Mucosa of descending colon (tissue), 3 donors: Measurements from ENCODE around the gene TCOF1. TPM values are rescaled to one million over a fixed set of nuclear protein-coding genes. Genes with fewer than 3 reads are reported as not detected.

Experiments used
- ATAC-seq: fragments of 200-7000 bp; cut with Tn5 transposase; one replicate; pipeline ENCODE4 v1.9.1; 2020; ENCODE audit warnings: mild to moderate bottlenecking, moderate library complexity
- DNase-seq, 3 donors: peaks; one replicate each; pipeline ENCODE4 v3.0.0-alpha.2; 2020
- H3K36me3 ChIP-seq: fragments of 200-600 bp; one replicate; pipeline ENCODE4 v1.8.0; 2021; ENCODE audit warnings: low read depth, mild to moderate bottlenecking
- H3K4me1 ChIP-seq: fragments of 200-600 bp; one replicate; pipeline ENCODE4 v1.8.0; 2021; ENCODE audit warnings: low read depth, mild to moderate bottlenecking
- H3K4me3 ChIP-seq: fragments of 200-600 bp; one replicate; pipeline ENCODE4 v1.8.0; 2021; ENCODE audit warnings: mild to moderate bottlenecking
- H3K9me3 ChIP-seq: fragments of 200-600 bp; one replicate; pipeline ENCODE4 v1.8.0; 2021; ENCODE audit warnings: mild to moderate bottlenecking
- intact Hi-C, 2 donors: fragments of 100-400 bp; cut with DNase I in 1 of 2; cut with micrococcal nuclease in 1 of 2; formaldehyde crosslinking; loops; one replicate each; pipeline versions ENCODE4 v1.11.0 to v1.11.1; 2022; cut with DNase I, micrococcal nuclease
- total RNA-seq, 3 donors: library from RNA; stranded (reverse); fragmentation: NEBNext Ultra II Directional in 2 of 3; extraction: Animal tissue kit (Norgen Biotek cat#: 25700) in 2 of 3; gene quantifications; one replicate each; pipeline versions ENCODE4 v1.2.1 to v1.2.4, GENCODE V29; 2021 to 2023
- TF ChIP-seq, protein P1 (sequence below): fragments of 200-600 bp; IDR thresholded peaks from one replicate; pipeline ENCODE4 v1.8.0; 2022; ENCODE audit warnings: antibody characterized with exemption, mild to moderate bottlenecking
- donor health status: DM: no; HTN: no; CAD: no; lungs with moderate emphysema.
- donor health status: DM: no; HTN: no; CAD: no.
- donor health status: DM: no; HTN: yes; CAD: no.

Gene TCOF1
- total RNA-seq, 3 donors from 2014 or later: 17.3 to 36.2 (median 26.0) TPM

- Histone ChIP-seq H3K9me3 (no peaks in the 10 kb centered on the region), H3K4me1 (peaks cover 10% of the 10 kb centered on the region), H3K36me3 (no peaks in the 10 kb centered on the region), H3K4me3 (no peak overlapping the region)
- DNase-seq: no peak
- intact Hi-C loops: no loop called here
- ATAC-seq: no peak
- TF ChIP-seq, protein P1, sequence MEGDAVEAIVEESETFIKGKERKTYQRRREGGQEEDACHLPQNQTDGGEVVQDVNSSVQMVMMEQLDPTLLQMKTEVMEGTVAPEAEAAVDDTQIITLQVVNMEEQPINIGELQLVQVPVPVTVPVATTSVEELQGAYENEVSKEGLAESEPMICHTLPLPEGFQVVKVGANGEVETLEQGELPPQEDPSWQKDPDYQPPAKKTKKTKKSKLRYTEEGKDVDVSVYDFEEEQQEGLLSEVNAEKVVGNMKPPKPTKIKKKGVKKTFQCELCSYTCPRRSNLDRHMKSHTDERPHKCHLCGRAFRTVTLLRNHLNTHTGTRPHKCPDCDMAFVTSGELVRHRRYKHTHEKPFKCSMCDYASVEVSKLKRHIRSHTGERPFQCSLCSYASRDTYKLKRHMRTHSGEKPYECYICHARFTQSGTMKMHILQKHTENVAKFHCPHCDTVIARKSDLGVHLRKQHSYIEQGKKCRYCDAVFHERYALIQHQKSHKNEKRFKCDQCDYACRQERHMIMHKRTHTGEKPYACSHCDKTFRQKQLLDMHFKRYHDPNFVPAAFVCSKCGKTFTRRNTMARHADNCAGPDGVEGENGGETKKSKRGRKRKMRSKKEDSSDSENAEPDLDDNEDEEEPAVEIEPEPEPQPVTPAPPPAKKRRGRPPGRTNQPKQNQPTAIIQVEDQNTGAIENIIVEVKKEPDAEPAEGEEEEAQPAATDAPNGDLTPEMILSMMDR: no peak
Observed at GRCh38 chr5:150347451-150347850, 10.0 kb upstream of the TCOF1 start.

DNA sequence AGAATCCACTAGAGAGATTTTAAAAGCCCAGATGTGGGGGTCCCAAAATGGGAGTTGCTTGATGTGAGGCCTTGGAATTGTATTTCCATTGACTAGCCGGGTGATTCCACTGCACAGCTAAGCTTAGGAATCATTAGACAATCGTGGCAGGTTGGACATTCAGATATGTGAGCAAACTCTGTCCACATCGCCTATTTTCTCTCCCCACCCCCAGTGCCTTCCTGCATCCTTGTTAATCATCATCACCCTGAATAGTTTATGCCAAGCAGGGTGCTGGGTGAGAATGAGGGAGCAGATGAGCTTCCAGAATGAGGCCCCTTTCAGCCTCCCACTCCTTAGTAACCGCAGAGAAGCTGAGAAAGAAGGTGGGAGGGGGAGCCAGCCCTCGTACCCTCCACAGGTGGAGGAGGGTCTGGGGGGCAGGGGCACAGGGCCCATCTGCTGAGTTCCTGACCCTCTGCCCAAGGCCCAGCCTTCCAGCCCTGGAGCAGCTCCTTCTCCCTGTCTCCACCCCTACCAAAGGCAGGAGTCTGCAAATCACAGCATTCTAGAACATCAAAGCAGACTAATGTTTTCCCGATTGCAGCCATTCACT lies 7.7 kb upstream of the TCOF1 start:
- intact Hi-C loops: loop anchor here (5.0 to 10.0 kb wide), 2 partner anchors 85 to 222 kb away; no protein-coding TSS in a partner anchor
- TF ChIP-seq, protein P1: no peak
- Histone ChIP-seq H3K4me1 (peaks cover 15% of the 10 kb centered on the region), H3K9me3 (no peaks in the 10 kb centered on the region), H3K4me3 (no peak overlapping the region), H3K36me3 (no peaks in the 10 kb centered on the region)
- ATAC-seq: no peak
- no peak for DNase-seq

DNA sequence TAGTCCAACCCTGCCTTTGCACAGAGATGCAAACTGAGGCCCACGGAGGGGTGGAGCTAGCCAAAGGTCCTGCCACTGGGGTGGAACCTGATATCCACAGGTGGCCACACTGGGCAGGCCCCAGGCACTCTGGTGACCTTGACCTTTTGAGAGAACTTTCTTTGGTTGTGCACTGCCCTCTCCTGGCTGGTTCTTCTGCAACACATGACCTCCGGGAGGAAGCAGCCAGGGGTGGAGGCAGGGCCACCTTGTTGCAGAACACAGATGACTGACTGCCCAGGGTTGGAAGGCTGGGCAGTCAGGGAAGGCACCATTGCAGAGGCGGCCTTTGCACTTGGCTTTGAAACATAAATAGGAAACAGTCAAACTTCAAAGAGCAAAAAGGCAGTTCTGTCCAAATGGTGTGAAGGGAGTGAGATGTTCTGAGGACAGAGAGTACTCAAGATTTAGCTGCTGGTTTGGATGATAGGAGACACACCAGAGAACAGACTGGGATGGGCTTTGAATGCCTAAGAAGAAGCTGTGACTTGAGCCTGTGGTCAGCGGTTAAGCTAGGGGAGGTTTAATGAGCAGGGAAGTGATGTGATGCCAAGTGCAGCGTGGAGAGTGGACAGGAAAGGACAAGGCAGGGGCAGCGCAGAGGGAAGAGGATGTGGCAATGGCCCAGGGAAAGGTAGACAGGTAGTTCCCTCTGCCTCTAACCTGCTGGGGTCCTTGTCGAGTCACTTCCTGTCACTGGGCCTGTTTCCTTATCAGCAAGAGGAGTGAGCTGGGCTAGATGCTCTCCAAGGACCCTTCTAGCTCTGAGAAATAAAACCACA lies 6.8 kb upstream of the TCOF1 start:
- TF ChIP-seq, protein P1: peak; percentile 40
- Histone ChIP-seq H3K4me3 (no peak overlapping the region), H3K9me3 (no peaks in the 10 kb centered on the region), H3K36me3 (no peaks in the 10 kb centered on the region), H3K4me1 (peaks cover 15% of the 10 kb centered on the region)
- ATAC-seq (peak; percentile 91), DNase-seq (peak; percentile 77 to 90 (median 79))
- intact Hi-C loops: loop anchor here (5.0 to 10.0 kb wide), 2 partner anchors 86 to 223 kb away; no protein-coding TSS in a partner anchor

DNA sequence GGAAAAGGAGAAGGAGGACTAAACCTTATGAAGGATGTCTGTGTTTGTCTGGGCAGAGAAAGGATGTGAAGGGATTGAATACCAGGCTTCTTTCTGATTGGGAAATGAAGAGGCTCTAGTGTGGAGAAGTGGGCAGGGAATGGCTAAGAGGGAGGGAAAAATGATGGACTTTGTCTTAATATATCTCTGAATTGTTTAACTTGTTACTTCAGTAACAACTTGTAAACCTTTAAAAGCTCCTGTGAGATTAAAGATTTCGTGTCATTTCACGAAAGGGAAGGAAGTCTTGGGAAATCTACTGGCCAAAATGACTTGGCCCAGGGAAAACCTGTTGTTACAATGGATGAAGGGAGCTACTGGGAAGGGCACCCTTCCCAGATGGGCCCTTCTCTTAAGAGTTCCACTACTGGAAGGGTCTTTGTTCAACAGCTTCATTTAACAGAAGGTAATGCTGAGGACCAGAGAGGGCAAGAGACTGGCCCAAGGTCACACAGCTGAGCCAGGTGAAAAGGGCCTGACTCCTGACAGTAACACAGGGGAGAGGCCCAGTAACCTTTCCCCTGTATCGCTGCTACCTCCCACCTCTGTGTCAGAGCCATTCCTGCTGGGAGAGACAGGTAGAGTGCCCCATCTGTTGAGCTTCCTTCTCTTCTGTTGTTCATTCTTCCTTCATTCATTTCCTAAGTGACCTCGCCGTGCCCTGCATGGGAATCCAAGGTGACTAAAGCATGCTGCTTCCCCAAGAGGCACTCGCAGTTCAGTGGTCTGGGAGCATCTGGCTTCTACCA lies 5.1 kb upstream of the TCOF1 start:
- peaks cover 24% of the 10 kb centered on the region for H3K4me1 ChIP-seq
- TF ChIP-seq, protein P1: no peak
- peak; percentile 49 for ATAC-seq
- intact Hi-C loops: loop anchor here (5.0 to 10.0 kb wide), 2 partner anchors 88 to 225 kb away; no protein-coding TSS in a partner anchor
- DNase-seq: no peak
- no peak overlapping the region for H3K4me3 ChIP-seq
- H3K36me3 ChIP-seq: no peaks in the 10 kb centered on the region
- H3K9me3 ChIP-seq: no peaks in the 10 kb centered on the region

DNA sequence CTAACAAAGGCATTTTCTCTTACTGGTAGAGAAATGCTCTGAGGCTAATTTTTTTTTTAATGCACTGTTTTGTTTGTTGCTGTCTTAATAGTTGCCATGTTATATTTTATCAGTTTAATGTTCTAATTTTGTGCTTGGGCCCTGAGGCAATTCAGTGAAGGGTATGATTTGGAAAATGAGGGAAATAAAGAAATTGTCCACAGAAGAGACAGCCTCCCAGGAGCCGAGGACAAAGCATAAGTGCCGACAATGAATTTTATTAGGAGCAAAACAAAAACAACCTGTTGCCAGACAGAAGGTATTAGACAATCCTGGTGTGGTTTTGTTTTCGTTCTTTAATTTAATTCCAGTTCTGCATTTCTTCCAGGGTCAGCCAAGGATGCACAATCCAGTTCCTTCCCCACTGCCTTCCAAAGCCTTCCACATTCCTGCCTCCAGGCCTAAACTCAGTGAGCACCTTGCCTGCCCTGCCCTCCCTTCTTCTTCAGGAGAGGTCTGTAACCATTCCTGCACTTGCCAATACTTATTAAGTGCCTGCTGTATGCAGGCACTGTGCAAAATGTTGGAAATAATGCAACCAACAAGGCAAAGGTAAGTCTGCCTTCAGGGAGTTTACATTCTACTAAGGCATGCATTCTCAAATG lies 4.3 kb upstream of the TCOF1 start:
- DNase-seq: no peak
- intact Hi-C loops: loop anchor here (5.0 to 10.0 kb wide), 2 partner anchors 88 to 226 kb away; no protein-coding TSS in a partner anchor
- no peak for ATAC-seq

More for the DNA sequence above, 4.3 kb upstream of the TCOF1 start:
- H3K4me1 ChIP-seq: peaks cover 25% of the 10 kb centered on the region
- H3K4me3 ChIP-seq: no peak overlapping the region
- TF ChIP-seq, protein P1: no peak
- no peaks in the 10 kb centered on the region for H3K9me3 ChIP-seq
- H3K36me3 ChIP-seq: no peaks in the 10 kb centered on the region
